Naive thymus-derived CD4-positive, alpha-beta T cell (primary cell): Measurements from ENCODE around the gene ZNF415. TPM values are rescaled to one million over a fixed set of nuclear protein-coding genes. Genes with fewer than 3 reads are reported as not detected.
A peak's percentile ranks its signal among the peaks of the same experiment; 100 is the strongest.

Experiments
- ATAC-seq: fragments of 150-1000 bp; cut with Tn5 transposase; 2 replicates; pipeline ENCODE4 v1.10.0; 2021; ENCODE audit warnings: mild to moderate bottlenecking, moderate library complexity
- CTCF ChIA-PET: fragments of 350-600 bp; sonication (Branson Sonifier 250); formaldehyde crosslinking; loops from one replicate; lab custom pipeline; 2021; ENCODE audit warnings: antibody characterized with exemption; lab: Charles Lee
- POLR2A ChIA-PET: fragments of 350-600 bp; sonication (Branson Sonifier 250); formaldehyde crosslinking; loops from one replicate; lab custom pipeline; 2021; ENCODE audit warnings: antibody characterized with exemption, inconsistent platforms; lab: Charles Lee
- DNase-seq, 9 donors: peaks; one replicate each; pipeline versions ENCODE4 v3.0.0 to v3.0.0-alpha.2; 2020 to 2022; ENCODE audit warnings: mixed read lengths in 1 of 9
- H3K27ac ChIP-seq: one replicate; pipeline ENCODE4 v1.7.0; 2013; ENCODE audit warnings: mild to moderate bottlenecking, low read depth, low read length, moderate library complexity
- H3K27me3 ChIP-seq, 2 donors: one replicate each; pipeline ENCODE4 v1.7.0; 2013; ENCODE audit warnings: low read length in 2 of 2, mild to moderate bottlenecking in 2 of 2, moderate library complexity in 2 of 2; ENCODE audit not compliant: control insufficient read depth in 2 of 2, insufficient read depth in 2 of 2
- H3K36me3 ChIP-seq, 3 experiments: 1 replicate in 2 of 3; 2 replicates in 1 of 3; pipeline ENCODE4 v1.7.0; 2013; ENCODE audit warnings: low read length in 3 of 3, mild to moderate bottlenecking in 3 of 3, moderate library complexity in 1 of 3; ENCODE audit not compliant: insufficient read depth in 3 of 3, control insufficient read depth in 2 of 3
- H3K4me1 ChIP-seq, 2 donors: one replicate each; pipeline ENCODE4 v1.7.0; 2013; ENCODE audit warnings: low read length in 2 of 2, mild to moderate bottlenecking in 2 of 2, moderate library complexity in 1 of 2; ENCODE audit not compliant: control insufficient read depth in 2 of 2, insufficient read depth in 2 of 2
- H3K4me3 ChIP-seq: 2 replicates; pipeline ENCODE4 v1.7.0; 2013; ENCODE audit warnings: mild to moderate bottlenecking, low read length
- H3K9me3 ChIP-seq, 3 experiments: 1 replicate in 2 of 3; 2 replicates in 1 of 3; pipeline ENCODE4 v1.7.0; 2013; ENCODE audit warnings: low read length in 3 of 3; ENCODE audit not compliant: control insufficient read depth in 2 of 3
- H3K27ac Mint-ChIP-seq, 9 donors: one replicate each; pipeline ENCODE4 v1.8.0; 2020 to 2022; ENCODE audit warnings: mixed read lengths in 9 of 9, mild to moderate bottlenecking in 8 of 9, moderate library complexity in 5 of 9, inconsistent platforms in 2 of 9
- H3K27me3 Mint-ChIP-seq, 5 donors: one replicate each; pipeline ENCODE4 v1.8.0; 2021 to 2022; ENCODE audit warnings: mixed read lengths in 5 of 5, mild to moderate bottlenecking in 1 of 5
- H3K36me3 Mint-ChIP-seq, 5 donors: one replicate each; pipeline ENCODE4 v1.8.0; 2020 to 2022; ENCODE audit warnings: mixed read lengths in 5 of 5, mild to moderate bottlenecking in 3 of 5, inconsistent platforms in 1 of 5
- H3K4me1 Mint-ChIP-seq, 7 donors: one replicate each; pipeline ENCODE4 v1.8.0; 2020 to 2022; ENCODE audit warnings: mixed read lengths in 7 of 7, mild to moderate bottlenecking in 3 of 7, inconsistent platforms in 1 of 7
- H3K4me3 Mint-ChIP-seq, 10 donors: one replicate each; pipeline ENCODE4 v1.8.0; 2020 to 2022; ENCODE audit warnings: mild to moderate bottlenecking in 10 of 10, mixed read lengths in 10 of 10, moderate library complexity in 6 of 10, inconsistent platforms in 2 of 10
- H3K9me3 Mint-ChIP-seq, 11 donors: one replicate each; pipeline ENCODE4 v1.8.0; 2020 to 2022; ENCODE audit warnings: mixed read lengths in 11 of 11, mild to moderate bottlenecking in 4 of 11, inconsistent platforms in 1 of 11, moderate library complexity in 1 of 11
- intact Hi-C, 2 donors: fragments of 100-400 bp; cut with micrococcal nuclease; formaldehyde crosslinking; loops; one replicate each; pipeline ENCODE4 v1.15.1; 2023
- polyA plus RNA-seq, 2 donors: library from polyadenylated mRNA; unstranded; fragments of 300-500 nt; fragmentation: Illumina TruSeq; gene quantifications; one replicate each; pipeline ENCODE4 v1.2.3, GENCODE V29; 2021
- total RNA-seq, 6 experiments: library from RNA in 5 of 6; stranded (reverse) in 5 of 6; gene quantifications; 1 replicate in 5 of 6; 2 replicates in 1 of 6; pipeline ENCODE4 v1.2.3 and lab custom pipeline; 2021 to 2026

Gene ZNF415
- total and polyA plus RNA-seq, 7 experiments from 2014 or later: 0.58 to 3.6 (median 1.2) TPM

GRCh38 chr19:53160350-53160749, 27.6 kb upstream of the ZNF415 start:
- no peak overlapping the region for H3K4me3 ChIP-seq
- H3K36me3 ChIP-seq: peaks cover 0 to 8% (median 0%) of the 10 kb centered on the region in 3 experiments
- Mint-ChIP-seq H3K4me3 (peak overlapping the region in 3 of 10 donors; percentile 29 to 75 (median 65)), H3K36me3 (peaks cover 8 to 32% (median 26%) of the 10 kb centered on the region in 5 donors), H3K9me3 (peaks cover 18 to 79% (median 48%) of the 10 kb centered on the region in 11 donors), H3K27me3 (no peaks in the 10 kb centered on the region), H3K27ac (peak overlapping the region in 1 of 9 donors; percentile 30), H3K4me1 (peaks cover 10 to 26% (median 15%) of the 10 kb centered on the region in 7 donors)
- H3K9me3 ChIP-seq: peaks cover 0 to 43% (median 6%) of the 10 kb centered on the region in 3 experiments
- ChIA-PET CTCF (no interaction called here), POLR2A (no interaction called here)
- DNase-seq (no peak), ATAC-seq (no peak)
- no peak overlapping the region for H3K27ac ChIP-seq
- peaks cover 4 to 7% of the 10 kb centered on the region in 2 donors for H3K4me1 ChIP-seq
- intact Hi-C loops: no loop called here
- no peaks in the 10 kb centered on the region for H3K27me3 ChIP-seq

DNA sequence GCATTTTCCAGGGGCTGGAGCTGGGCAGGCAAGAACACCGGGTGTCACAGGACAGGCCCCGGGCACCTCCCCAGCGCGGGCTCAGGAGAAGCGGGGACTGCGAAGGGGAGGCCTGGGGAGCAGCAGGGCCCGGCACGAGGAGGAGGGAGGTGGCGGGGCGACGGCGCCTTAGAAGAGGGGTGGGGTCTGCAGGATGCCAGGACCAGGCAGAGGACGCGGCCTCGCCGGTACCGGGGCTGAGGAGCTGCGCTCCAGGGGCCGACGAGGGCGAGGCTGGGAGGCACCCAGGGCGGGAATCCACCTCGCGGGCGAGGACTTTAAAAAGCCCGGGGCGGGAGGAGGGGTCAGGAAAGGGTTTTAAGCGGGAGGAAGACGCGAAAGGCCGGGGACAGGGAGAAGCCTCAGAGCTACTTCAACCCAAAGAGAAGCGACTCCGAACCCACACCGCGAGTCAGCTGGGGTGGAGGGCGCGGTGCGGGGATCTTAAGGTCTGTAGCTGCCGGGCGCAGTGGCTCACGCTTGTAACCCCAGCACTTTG, 25.5 kb upstream of the ZNF415 start:
- peaks cover 0 to 29% (median 0%) of the 10 kb centered on the region in 3 experiments for H3K36me3 ChIP-seq
- no peaks in the 10 kb centered on the region for H3K27me3 ChIP-seq
- peaks cover 0 to 43% (median 0%) of the 10 kb centered on the region in 3 experiments for H3K9me3 ChIP-seq
- DNase-seq (peak in 5 of 9 donors; percentile 9 to 41 (median 26)), ATAC-seq (peak; percentile 35)
- H3K36me3 Mint-ChIP-seq: peaks cover 19 to 51% (median 45%) of the 10 kb centered on the region in 5 donors
- H3K27ac Mint-ChIP-seq: peak overlapping the region; percentile 44 to 90 (median 85)
- intact Hi-C loops: loop anchor here in 1 of 2 donors (1.0 to 5.0 kb wide), 5 partner anchors 55 to 889 kb away; partner anchors contain the start of genes ZNF160, ZNF765, ZNF766 and ZNF813
- H3K4me3 ChIP-seq: peak overlapping the region; percentile 97
- H3K27me3 Mint-ChIP-seq: no peaks in the 10 kb centered on the region
- H3K4me3 Mint-ChIP-seq: peak overlapping the region; percentile 65 to 91 (median 86)
- peaks cover 12 to 32% (median 27%) of the 10 kb centered on the region in 7 donors for H3K4me1 Mint-ChIP-seq
- ChIA-PET POLR2A (interaction anchor here (0.6 to 1.3 kb wide), 7 partner anchors 34 to 1109 kb away, joined by 3 to 9 read pairs (median 3); partner anchors contain the start of genes ZNF432 and ZNF816), CTCF (no interaction called here)
- peaks cover 22 to 79% (median 53%) of the 10 kb centered on the region in 11 donors for H3K9me3 Mint-ChIP-seq
- H3K4me1 ChIP-seq: peaks cover 4 to 7% of the 10 kb centered on the region in 2 donors
- peak overlapping the region; percentile 70 for H3K27ac ChIP-seq

GRCh38 chr19:53157626-53158025, 24.9 kb upstream of the ZNF415 start:
- Histone ChIP-seq H3K27ac (peak overlapping the region; percentile 70), H3K4me3 (peak overlapping the region; percentile 97), H3K27me3 (no peaks in the 10 kb centered on the region), H3K9me3 (peaks cover 0 to 39% (median 0%) of the 10 kb centered on the region in 3 experiments), H3K4me1 (peaks cover 4 to 7% of the 10 kb centered on the region in 2 donors), H3K36me3 (peaks cover 0 to 34% (median 0%) of the 10 kb centered on the region in 3 experiments)
- Mint-ChIP-seq H3K9me3 (peaks cover 22 to 79% (median 51%) of the 10 kb centered on the region in 11 donors), H3K4me1 (peaks cover 12 to 32% (median 27%) of the 10 kb centered on the region in 7 donors), H3K27ac (peak overlapping the region; percentile 44 to 87 (median 84)), H3K27me3 (no peaks in the 10 kb centered on the region), H3K4me3 (peak overlapping the region; percentile 65 to 91 (median 86)), H3K36me3 (peaks cover 19 to 57% (median 49%) of the 10 kb centered on the region in 5 donors)
- CTCF ChIA-PET: no interaction called here
- DNase-seq (no peak), ATAC-seq (no peak)
- intact Hi-C loops: loop anchor here in 1 of 2 donors (1.0 to 5.0 kb wide), 5 partner anchors 54 to 889 kb away; partner anchors contain the start of genes ZNF160, ZNF765, ZNF766 and ZNF813
- POLR2A ChIA-PET: interaction anchor here (0.6 to 1.3 kb wide), 4 partner anchors 35 to 274 kb away, joined by 3 to 9 read pairs (median 4); no protein-coding TSS in a partner anchor

DNA sequence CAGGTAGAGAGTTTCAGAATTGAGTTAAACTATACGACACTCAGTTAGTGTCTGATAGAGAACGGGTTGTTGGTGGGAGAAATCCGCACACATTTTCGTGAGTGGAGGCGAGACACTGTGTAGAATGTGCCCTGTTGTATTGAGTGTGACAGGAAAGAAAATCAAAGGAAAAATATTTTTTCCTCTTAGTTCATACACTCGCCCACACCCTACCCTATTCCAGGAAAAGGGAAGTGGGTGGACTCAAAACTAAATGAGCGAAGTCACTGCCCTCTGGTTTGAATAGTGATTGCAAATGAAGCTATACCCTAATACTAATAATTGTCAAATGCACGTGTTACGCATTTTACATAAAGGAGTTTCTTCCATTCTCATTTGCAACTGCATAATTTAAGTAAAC, 24.1 kb upstream of the ZNF415 start:
- H3K4me1 ChIP-seq: peaks cover 4 to 7% of the 10 kb centered on the region in 2 donors

DNA sequence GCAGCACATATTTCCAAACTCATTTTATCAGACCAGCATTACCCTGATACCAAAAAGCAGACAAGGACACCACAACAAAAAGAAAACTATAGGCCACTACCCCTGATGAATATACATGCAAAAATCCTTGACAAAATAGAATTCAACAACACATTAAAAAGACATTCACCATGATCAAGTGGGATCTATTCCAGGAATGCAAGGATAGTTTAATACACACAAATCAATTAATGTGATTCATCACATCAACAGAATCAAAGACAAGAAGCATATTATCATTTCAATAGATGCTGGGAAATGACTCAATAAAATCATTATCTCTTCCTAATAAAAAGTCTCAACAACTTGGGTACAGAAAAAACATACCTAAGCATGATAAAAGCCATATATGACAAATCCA, 14.9 kb upstream of the ZNF415 start:
- Mint-ChIP-seq H3K27me3 (no peaks in the 10 kb centered on the region), H3K4me1 (no peaks in the 10 kb centered on the region), H3K36me3 (peaks cover 23 to 86% (median 84%) of the 10 kb centered on the region in 5 donors), H3K4me3 (no peak overlapping the region), H3K9me3 (peaks cover 6 to 94% (median 79%) of the 10 kb centered on the region in 11 donors), H3K27ac (no peak overlapping the region)
- no peak overlapping the region for H3K4me3 ChIP-seq
- no peak for ATAC-seq
- POLR2A ChIA-PET: no interaction called here
- DNase-seq: no peak
- peaks cover 0 to 78% (median 15%) of the 10 kb centered on the region in 3 experiments for H3K36me3 ChIP-seq
- H3K4me1 ChIP-seq: no peaks in the 10 kb centered on the region
- no peaks in the 10 kb centered on the region for H3K27me3 ChIP-seq
- intact Hi-C loops: no loop called here
- H3K9me3 ChIP-seq: peaks cover 4 to 71% (median 28%) of the 10 kb centered on the region in 3 experiments
- no peak overlapping the region for H3K27ac ChIP-seq
- CTCF ChIA-PET: no interaction called here

More for the DNA sequence above, 24.1 kb upstream of the ZNF415 start:
- peak overlapping the region in 7 of 9 donors; percentile 62 to 87 (median 84) for H3K27ac Mint-ChIP-seq
- ChIA-PET POLR2A (interaction anchor here (1.2 kb wide), 1 partner anchor 97 kb away, joined by 3 read pairs; no protein-coding TSS in a partner anchor), CTCF (interaction anchor here (0.6 kb wide), 1 partner anchor 370 kb away, joined by 3 read pairs; the partner anchor contains the start of gene ZNF600)
- H3K4me1 Mint-ChIP-seq: peaks cover 12 to 32% (median 27%) of the 10 kb centered on the region in 7 donors
- Histone ChIP-seq H3K36me3 (peaks cover 0 to 38% (median 0%) of the 10 kb centered on the region in 3 experiments), H3K27ac (no peak overlapping the region), H3K4me3 (no peak overlapping the region), H3K27me3 (no peaks in the 10 kb centered on the region), H3K9me3 (peaks cover 0 to 42% (median 0%) of the 10 kb centered on the region in 3 experiments)
- DNase-seq (no peak), ATAC-seq (no peak)
- no peaks in the 10 kb centered on the region for H3K27me3 Mint-ChIP-seq
- peaks cover 22 to 79% (median 53%) of the 10 kb centered on the region in 11 donors for H3K9me3 Mint-ChIP-seq
- H3K36me3 Mint-ChIP-seq: peaks cover 19 to 61% (median 53%) of the 10 kb centered on the region in 5 donors
- intact Hi-C loops: loop anchor here in 1 of 2 donors (5.0 kb wide), 1 partner anchor 310 kb away; the partner anchor contains the start of gene ZNF813
- peak overlapping the region; percentile 65 to 91 (median 86) for H3K4me3 Mint-ChIP-seq

- intact Hi-C loops: no loop called here
- Mint-ChIP-seq H3K4me3 (no peak overlapping the region), H3K27ac (no peak overlapping the region), H3K27me3 (no peaks in the 10 kb centered on the region), H3K4me1 (no peaks in the 10 kb centered on the region), H3K9me3 (peaks cover 11 to 96% (median 76%) of the 10 kb centered on the region in 11 donors), H3K36me3 (peaks cover 18 to 60% (median 40%) of the 10 kb centered on the region in 5 donors)
- ATAC-seq (no peak), DNase-seq (no peak)
- POLR2A ChIA-PET: no interaction called here
- Histone ChIP-seq H3K27ac (no peak overlapping the region), H3K9me3 (peaks cover 11 to 83% (median 37%) of the 10 kb centered on the region in 3 experiments), H3K4me1 (no peaks in the 10 kb centered on the region), H3K4me3 (peak overlapping the region; percentile 33), H3K27me3 (no peaks in the 10 kb centered on the region), H3K36me3 (peaks cover 0 to 35% (median 5%) of the 10 kb centered on the region in 3 experiments)
- CTCF ChIA-PET: no interaction called here
Observed at GRCh38 chr19:53140351-53140750, 7.6 kb upstream of the ZNF415 start.
